MCF 10A (cell line): Measurements from ENCODE around the gene TMEM150C. TPM values are rescaled to one million over a fixed set of nuclear protein-coding genes. Genes with fewer than 3 reads are reported as not detected.

Source experiments
- BruUV-seq: library from RNA; stranded (reverse); fragments of 400-500 nt; replicated peaks from 2 replicates; lab custom pipeline; 2021; lab: Mats Ljungman, UMichigan
- CTCF ChIA-PET: fragments of 300-600 bp; sonication (Branson Sonifier 250); formaldehyde crosslinking; extraction: SDS; loops from one replicate; lab custom pipeline; 2021; ENCODE audit warnings: antibody characterized with exemption, inconsistent platforms; lab: Yijun Ruan, JAX
- POLR2A ChIA-PET: fragments of 300-600, 350-650 bp; sonication (Branson Sonifier 250); formaldehyde crosslinking; extraction: SDS; loops from one replicate; lab custom pipeline; 2020; ENCODE audit warnings: antibody characterized with exemption, inconsistent platforms; lab: Yijun Ruan, JAX
- DNase-seq: peaks from one replicate; pipeline ENCODE4 v3.0.0-alpha.2; 2018; ENCODE audit not compliant: unreplicated experiment
- H3K27ac Mint-ChIP-seq: one replicate; pipeline ENCODE4 v1.8.0; 2022; ENCODE audit warnings: mild to moderate bottlenecking, low read depth, mixed read lengths; ENCODE audit not compliant: unreplicated experiment
- H3K27me3 Mint-ChIP-seq: one replicate; pipeline ENCODE4 v1.8.0; 2022; ENCODE audit warnings: mixed read lengths; ENCODE audit not compliant: insufficient read depth, unreplicated experiment
- H3K36me3 Mint-ChIP-seq: one replicate; pipeline ENCODE4 v1.8.0; 2022; ENCODE audit warnings: mild to moderate bottlenecking, moderate library complexity, mixed read lengths; ENCODE audit not compliant: insufficient read depth, unreplicated experiment
- H3K4me1 Mint-ChIP-seq: one replicate; pipeline ENCODE4 v1.8.0; 2022; ENCODE audit warnings: mixed read lengths; ENCODE audit not compliant: insufficient read depth, unreplicated experiment
- H3K4me3 Mint-ChIP-seq: one replicate; pipeline ENCODE4 v1.8.0; 2022; ENCODE audit warnings: mild to moderate bottlenecking, moderate library complexity, mixed read lengths; ENCODE audit not compliant: unreplicated experiment
- H3K9me3 Mint-ChIP-seq: one replicate; pipeline ENCODE4 v1.8.0; 2022; ENCODE audit warnings: mixed read lengths; ENCODE audit not compliant: unreplicated experiment
- CTCF ChIP-seq: fragments of 200-600 bp; IDR thresholded peaks from one replicate; pipeline ENCODE4 v1.8.0; 2022; ENCODE audit warnings: antibody characterized with exemption, mild to moderate bottlenecking; ENCODE audit not compliant: unreplicated experiment
- intact Hi-C: fragments of 100-400 bp; cut with micrococcal nuclease; formaldehyde crosslinking; loops from 2 replicates; pipeline ENCODE4 v1.14.1; 2022
- total RNA-seq: library from RNA; stranded (reverse); gene quantifications from 2 replicates; pipeline ENCODE4 v1.2.3, GENCODE V29; 2022

TMEM150C gene
- total RNA-seq, 1 experiment from 2014 or later = not detected

GRCh38 chr4:82519776-82520175 lies 42.0 kb downstream of the TMEM150C start:
- no peak for TF ChIP-seq CTCF
- POLR2A ChIA-PET = no interaction called here
- DNase-seq = no peak

GRCh38 chr4:82519072-82519471 lies 42.7 kb downstream of the TMEM150C start:
- no TSS peak for BruUV-seq
- TF ChIP-seq CTCF = no peak
- ChIA-PET CTCF (no interaction called here), POLR2A (no interaction called here)
- Mint-ChIP-seq H3K4me3 (no peak overlapping the region), H3K36me3 (no peaks in the 10 kb centered on the region), H3K9me3 (no peaks in the 10 kb centered on the region), H3K27ac (no peak overlapping the region), H3K4me1 (peaks cover 13% of the 10 kb centered on the region), H3K27me3 (peaks cover 14% of the 10 kb centered on the region)
- no peak for DNase-seq
- intact Hi-C loops = no loop called here

More at GRCh38 chr4:82519776-82520175, 42.0 kb downstream of the TMEM150C start:
- Mint-ChIP-seq H3K27me3 (peaks cover 14% of the 10 kb centered on the region), H3K4me3 (no peak overlapping the region), H3K9me3 (no peaks in the 10 kb centered on the region), H3K36me3 (peaks cover 4% of the 10 kb centered on the region), H3K4me1 (peaks cover 18% of the 10 kb centered on the region), H3K27ac (no peak overlapping the region)
- BruUV-seq = no TSS peak
- CTCF ChIA-PET = no interaction called here
- intact Hi-C loops = no loop called here

GRCh38 chr4:82517043-82517442 lies 44.7 kb downstream of the TMEM150C start:
- TF ChIP-seq CTCF = no peak
- ChIA-PET POLR2A (no interaction called here), CTCF (no interaction called here)
- Mint-ChIP-seq H3K36me3 (no peaks in the 10 kb centered on the region), H3K4me1 (peaks cover 13% of the 10 kb centered on the region), H3K4me3 (no peak overlapping the region), H3K9me3 (no peaks in the 10 kb centered on the region), H3K27ac (no peak overlapping the region), H3K27me3 (peaks cover 13% of the 10 kb centered on the region)
- no TSS peak for BruUV-seq
- no peak for DNase-seq
- intact Hi-C loops = no loop called here

GRCh38 chr4:82515705-82516104 lies 46.1 kb downstream of the TMEM150C start:
- intact Hi-C loops = no loop called here
- TF ChIP-seq CTCF = no peak
- H3K4me1 Mint-ChIP-seq = peaks cover 13% of the 10 kb centered on the region
- no peaks in the 10 kb centered on the region for H3K36me3 Mint-ChIP-seq
- H3K27ac Mint-ChIP-seq = no peak overlapping the region
- no TSS peak for BruUV-seq
- POLR2A ChIA-PET = interaction anchor here (0.6 to 1.6 kb wide), 2 partner anchors 8 to 17 kb away, joined by 3 read pairs; no protein-coding TSS in a partner anchor
- peak; percentile 90 for DNase-seq
- H3K4me3 Mint-ChIP-seq = no peak overlapping the region
- CTCF ChIA-PET = interaction anchor here (0.6 to 1.1 kb wide), 3 partner anchors 21 to 284 kb away, joined by 3 to 4 read pairs (median 4); no protein-coding TSS in a partner anchor
- H3K27me3 Mint-ChIP-seq = no peaks in the 10 kb centered on the region
- no peaks in the 10 kb centered on the region for H3K9me3 Mint-ChIP-seq
